CD4-positive, alpha-beta T cell treated with Interleukin-6 for 4 hours (primary cell): ENCODE data around the gene UBE2L3.
"Not testable (repeated sequence)": the region's sequence is repeated elsewhere in the genome, so short reads cannot be mapped to it uniquely, and the experiment has no call there.

ENCODE experiments used
- DNase-seq: peaks from one replicate; pipeline ENCODE4 v3.0.0-alpha.2; 2020; ENCODE audit warnings: mixed read lengths

The UBE2L3 gene

GRCh38 chr22:21603973-21604372, 36.5 kb downstream of the UBE2L3 start:
- no peak for DNase-seq

- no peak for DNase-seq
Measured at GRCh38 chr22:21605887-21606564, 38.5 kb downstream of the UBE2L3 start.

DNA sequence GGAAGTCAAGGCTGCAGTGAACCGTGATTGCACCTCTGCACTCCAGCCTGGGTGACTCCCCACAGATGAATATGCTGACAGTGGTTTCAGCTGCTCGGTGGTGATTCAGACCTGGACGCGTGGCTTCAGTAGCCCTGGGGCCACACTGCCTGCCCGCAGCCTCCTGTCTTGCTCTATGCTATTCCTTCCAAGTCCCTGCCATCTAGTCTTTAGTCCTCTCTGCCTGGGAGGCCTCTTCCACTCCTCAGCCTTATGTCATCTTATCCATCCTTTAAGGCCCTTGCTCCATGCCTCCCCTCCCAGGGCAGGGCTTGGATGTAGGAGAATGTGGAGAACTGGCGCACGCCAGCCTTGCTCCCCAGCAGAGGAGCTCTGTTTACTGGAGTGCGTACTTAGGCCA, 39.3 kb downstream of the UBE2L3 start:
- no peak for DNase-seq

DNA sequence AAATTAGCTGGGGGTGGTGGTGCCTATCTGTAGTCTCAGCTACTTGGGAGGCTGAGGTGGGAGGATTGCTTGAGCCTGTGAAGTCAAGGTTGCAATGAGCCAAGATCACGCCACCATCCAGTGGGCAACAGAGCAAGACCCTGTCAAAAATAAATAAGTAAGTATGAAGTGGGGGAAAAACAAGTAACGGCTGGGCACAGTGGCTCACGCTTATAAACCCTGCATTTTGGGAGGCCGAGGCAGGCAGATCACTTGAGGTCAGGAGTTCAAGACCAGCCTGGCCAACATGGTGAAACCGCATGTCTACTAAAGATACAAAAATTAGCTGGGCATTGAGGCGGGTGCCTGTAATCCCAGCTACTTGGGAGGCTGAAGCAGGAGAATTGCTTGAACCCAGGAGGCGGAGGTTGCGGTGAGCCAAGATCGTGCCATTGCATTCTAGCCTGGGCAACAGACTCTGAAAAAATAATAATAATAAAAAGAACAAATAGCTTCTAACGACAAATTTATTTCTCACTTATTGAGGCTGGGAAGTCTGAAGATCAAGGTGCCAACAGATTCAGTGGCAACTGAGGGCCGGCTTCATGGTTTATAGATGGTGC, 42.1 kb downstream of the UBE2L3 start:
- DNase-seq: not testable (repeated sequence)

DNA sequence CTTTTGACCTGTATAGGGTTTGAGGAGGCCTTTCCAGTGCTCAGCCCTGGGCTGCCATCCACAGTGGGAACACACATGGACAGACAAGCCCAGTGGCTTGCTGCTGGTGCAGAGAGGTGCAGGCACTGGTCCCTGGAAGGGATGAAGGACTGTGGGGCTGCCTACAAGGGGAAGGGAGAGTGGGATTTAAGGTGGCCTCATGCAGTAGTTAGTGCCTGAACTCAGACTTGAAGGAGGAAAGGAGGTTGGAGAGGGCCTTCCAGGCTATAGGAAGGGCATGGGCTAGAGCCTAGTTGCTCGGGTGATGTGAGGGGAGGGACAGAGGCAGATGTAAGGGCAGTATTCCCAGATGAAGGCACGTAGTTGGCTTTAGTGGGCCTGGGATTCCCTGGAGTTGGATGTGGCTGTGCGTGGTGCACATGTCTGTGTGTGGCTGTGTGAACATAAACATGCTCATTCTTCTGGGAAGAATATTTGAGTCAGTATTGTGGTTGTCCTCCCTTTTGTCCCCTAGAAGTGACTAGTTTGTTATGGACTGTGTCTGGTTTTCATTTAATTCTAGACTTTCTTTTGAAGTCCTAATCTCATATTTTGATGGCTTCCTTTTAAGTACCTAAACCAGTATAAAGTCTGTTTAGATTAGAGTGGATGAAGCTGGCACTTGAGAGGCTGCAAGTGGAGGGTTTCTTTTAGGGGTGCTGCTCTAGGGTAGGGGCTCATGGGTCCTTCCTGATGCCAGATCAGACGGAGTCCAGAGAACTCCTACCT, 43.9 kb downstream of the UBE2L3 start:
- no peak for DNase-seq

- DNase-seq: no peak
Measured at GRCh38 chr22:21612858-21613257, 45.3 kb downstream of the UBE2L3 start.

GRCh38 chr22:21613553-21614233, 46.2 kb downstream of the UBE2L3 start:
- no peak for DNase-seq

GRCh38 chr22:21615731-21616130, 48.2 kb downstream of the UBE2L3 start:
- no peak for DNase-seq

GRCh38 chr22:21617337-21617736, 49.8 kb downstream of the UBE2L3 start:
- DNase-seq: not testable (repeated sequence)

- no peak for DNase-seq
Measured at GRCh38 chr22:21621025-21621424, 53.5 kb downstream of the UBE2L3 start.

DNA sequence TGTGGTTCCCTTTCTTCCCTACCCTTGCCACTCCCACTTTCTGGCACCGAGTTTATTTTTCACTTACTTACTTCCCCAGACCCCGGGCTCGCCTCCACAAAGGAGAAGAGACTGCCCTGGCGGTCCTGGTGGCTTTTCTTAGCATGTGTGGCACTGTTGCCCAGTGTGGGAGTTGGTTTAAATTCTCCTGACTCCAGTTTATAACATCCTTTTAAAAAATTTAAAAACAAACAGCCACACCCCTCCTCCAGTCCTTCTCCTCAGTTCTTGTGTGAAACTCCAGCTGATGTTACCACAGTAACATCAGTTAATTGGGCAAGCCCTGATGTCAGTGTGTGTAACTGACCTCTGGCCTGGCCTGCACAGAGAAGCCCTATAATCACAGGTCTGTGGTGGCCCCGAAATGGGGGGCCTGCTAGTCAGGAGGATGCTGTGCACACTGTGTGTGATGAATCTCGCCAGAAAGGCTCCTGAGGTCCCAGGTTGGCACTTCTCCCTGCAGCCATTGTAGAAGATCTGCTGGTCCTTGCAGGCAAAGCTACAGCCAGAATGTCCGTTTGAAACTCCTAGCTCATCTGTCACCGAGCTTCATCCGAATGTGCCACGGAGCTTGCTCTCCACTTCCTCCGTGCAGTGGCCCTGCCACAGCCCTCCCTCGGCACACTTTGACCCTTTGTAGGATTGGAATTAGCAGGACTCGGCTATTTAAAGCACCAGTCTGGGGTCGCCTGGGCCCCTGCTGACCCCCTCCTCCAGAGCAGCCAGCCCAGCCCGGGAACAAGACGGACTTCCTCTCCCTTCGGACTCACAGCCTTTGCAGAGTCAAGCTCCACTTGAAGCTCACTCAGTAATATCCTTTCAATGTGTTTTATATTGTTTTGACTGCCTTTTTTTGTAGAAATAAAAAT, 54.8 kb downstream of the UBE2L3 start:
- DNase-seq: no peak

GRCh38 chr22:21622919-21623647, 55.6 kb downstream of the UBE2L3 start:
- no peak for DNase-seq

GRCh38 chr22:21623648-21623970, 56.1 kb downstream of the UBE2L3 start:
- no peak for DNase-seq

- DNase-seq: peak; percentile 48
Measured at GRCh38 chr22:21624120-21624879, 56.8 kb downstream of the UBE2L3 start.

GRCh38 chr22:21624880-21625791, 57.6 kb downstream of the UBE2L3 start:
- no peak for DNase-seq

GRCh38 chr22:21626073-21626734, 58.7 kb downstream of the UBE2L3 start:
- no peak for DNase-seq

DNA sequence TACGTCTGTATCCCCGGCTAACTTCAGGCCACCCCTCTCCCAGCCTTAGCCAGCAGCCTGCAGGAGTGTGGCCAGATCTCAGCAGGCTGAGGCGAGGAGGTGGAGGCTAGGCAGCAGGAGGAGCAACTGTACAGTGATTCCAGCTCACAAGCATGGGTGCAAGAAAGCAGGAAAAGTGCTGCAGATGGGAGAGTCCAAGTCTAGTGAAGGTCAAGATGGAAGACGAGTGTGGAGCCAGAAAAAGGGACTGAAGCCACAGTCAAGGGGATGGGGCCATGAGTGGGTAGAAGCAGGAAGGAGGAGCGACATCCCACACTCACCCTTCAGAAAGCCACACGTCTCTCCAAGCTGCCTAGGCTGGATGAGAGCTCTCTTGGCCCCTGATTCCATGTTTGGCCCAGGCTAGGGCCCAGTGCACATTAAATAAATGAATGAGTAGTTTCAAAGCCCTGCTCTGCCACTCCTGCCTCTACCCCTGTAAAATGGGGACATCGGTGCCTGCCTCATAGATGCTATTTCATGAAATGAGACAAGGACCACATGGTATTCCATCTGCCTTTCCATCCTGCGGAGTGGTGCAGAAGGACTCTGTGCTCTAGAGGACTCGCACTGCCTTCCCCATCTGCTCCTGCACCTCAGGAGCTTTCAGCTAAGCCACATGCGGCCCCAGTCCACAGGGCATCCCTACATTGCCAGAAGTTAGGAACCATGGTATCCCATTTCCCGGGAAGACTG, 59.4 kb downstream of the UBE2L3 start:
- DNase-seq: no peak
